ENCODE data around the gene ATXN1.

Gene ATXN1

GRCh38 chr6:16494793-16495192 lies 266.5 kb downstream of the ATXN1 start:
- H3K27me3 ChIP-seq (ENCODE audit: control insufficient read depth in 1 of 2, insufficient read depth in 2 of 2, low read length in 2 of 2) = no peaks in the 10 kb centered on the region
- no peaks in the 10 kb centered on the region for H3K36me3 ChIP-seq (ENCODE audit: control insufficient read depth in 1 of 2, insufficient read depth in 2 of 2, low read length in 2 of 2)
- H3K9ac ChIP-seq (ENCODE audit: low read depth in 1 of 2, low read length in 2 of 2) = no peak overlapping the region
- H3K4me1 ChIP-seq (ENCODE audit: control insufficient read depth in 1 of 2, insufficient read depth in 2 of 2, low read length in 2 of 2) = peaks cover 5% of the 10 kb centered on the region in 2 donors
- no peaks in the 10 kb centered on the region for H3K9me3 ChIP-seq (ENCODE audit: control insufficient read depth in 1 of 2, low read length in 2 of 2)
- H3K27ac ChIP-seq (ENCODE audit: low read depth, low read length) = no peak overlapping the region
- H3K4me3 ChIP-seq (ENCODE audit: low read depth in 1 of 2, low read length in 2 of 2) = no peak overlapping the region

- Histone ChIP-seq H3K9ac (ENCODE audit: low read depth in 1 of 2, low read length in 2 of 2) (no peak overlapping the region), H3K4me1 (ENCODE audit: control insufficient read depth in 1 of 2, insufficient read depth in 2 of 2, low read length in 2 of 2) (peaks cover 5% of the 10 kb centered on the region in 2 donors), H3K27me3 (ENCODE audit: control insufficient read depth in 1 of 2, insufficient read depth in 2 of 2, low read length in 2 of 2) (no peaks in the 10 kb centered on the region), H3K9me3 (ENCODE audit: control insufficient read depth in 1 of 2, low read length in 2 of 2) (no peaks in the 10 kb centered on the region), H3K4me3 (ENCODE audit: low read depth in 1 of 2, low read length in 2 of 2) (no peak overlapping the region), H3K27ac (ENCODE audit: low read depth, low read length) (no peak overlapping the region), H3K36me3 (ENCODE audit: control insufficient read depth in 1 of 2, insufficient read depth in 2 of 2, low read length in 2 of 2) (no peaks in the 10 kb centered on the region)
Measured at GRCh38 chr6:16493802-16494201, 267.5 kb downstream of the ATXN1 start.

GRCh38 chr6:16493112-16493511 lies 268.1 kb downstream of the ATXN1 start:
- no peak overlapping the region for H3K27ac ChIP-seq (ENCODE audit: low read depth, low read length)
- H3K4me3 ChIP-seq (ENCODE audit: low read depth in 1 of 2, low read length in 2 of 2) = no peak overlapping the region
- H3K9me3 ChIP-seq (ENCODE audit: control insufficient read depth in 1 of 2, low read length in 2 of 2) = no peaks in the 10 kb centered on the region

GRCh38 chr6:16491666-16492313 lies 269.5 kb downstream of the ATXN1 start:
- H3K27ac ChIP-seq (ENCODE audit: low read depth, low read length) = no peak overlapping the region
- H3K9ac ChIP-seq (ENCODE audit: low read depth in 1 of 2, low read length in 2 of 2) = no peak overlapping the region
- H3K27me3 ChIP-seq (ENCODE audit: control insufficient read depth in 1 of 2, insufficient read depth in 2 of 2, low read length in 2 of 2) = no peaks in the 10 kb centered on the region
- H3K4me1 ChIP-seq (ENCODE audit: control insufficient read depth in 1 of 2, insufficient read depth in 2 of 2, low read length in 2 of 2) = peaks cover 5% of the 10 kb centered on the region in 2 donors
- H3K9me3 ChIP-seq (ENCODE audit: control insufficient read depth in 1 of 2, low read length in 2 of 2) = no peaks in the 10 kb centered on the region
- no peak overlapping the region for H3K4me3 ChIP-seq (ENCODE audit: low read depth in 1 of 2, low read length in 2 of 2)
- no peaks in the 10 kb centered on the region for H3K36me3 ChIP-seq (ENCODE audit: control insufficient read depth in 1 of 2, insufficient read depth in 2 of 2, low read length in 2 of 2)

More at GRCh38 chr6:16493112-16493511, 268.1 kb downstream of the ATXN1 start:
- H3K9ac ChIP-seq (ENCODE audit: low read depth in 1 of 2, low read length in 2 of 2) = no peak overlapping the region
- H3K4me1 ChIP-seq (ENCODE audit: control insufficient read depth in 1 of 2, insufficient read depth in 2 of 2, low read length in 2 of 2) = peaks cover 5% of the 10 kb centered on the region in 2 donors
- H3K27me3 ChIP-seq (ENCODE audit: control insufficient read depth in 1 of 2, insufficient read depth in 2 of 2, low read length in 2 of 2) = no peaks in the 10 kb centered on the region
- no peaks in the 10 kb centered on the region for H3K36me3 ChIP-seq (ENCODE audit: control insufficient read depth in 1 of 2, insufficient read depth in 2 of 2, low read length in 2 of 2)

- Histone ChIP-seq H3K9ac (ENCODE audit: low read depth in 1 of 2, low read length in 2 of 2) (no peak overlapping the region), H3K27ac (ENCODE audit: low read depth, low read length) (no peak overlapping the region), H3K9me3 (ENCODE audit: control insufficient read depth in 1 of 2, low read length in 2 of 2) (no peaks in the 10 kb centered on the region), H3K4me1 (ENCODE audit: control insufficient read depth in 1 of 2, insufficient read depth in 2 of 2, low read length in 2 of 2) (peaks cover 5% of the 10 kb centered on the region in 2 donors), H3K4me3 (ENCODE audit: low read depth in 1 of 2, low read length in 2 of 2) (no peak overlapping the region), H3K36me3 (ENCODE audit: control insufficient read depth in 1 of 2, insufficient read depth in 2 of 2, low read length in 2 of 2) (peaks cover 0 to 3% of the 10 kb centered on the region in 2 donors), H3K27me3 (ENCODE audit: control insufficient read depth in 1 of 2, insufficient read depth in 2 of 2, low read length in 2 of 2) (no peaks in the 10 kb centered on the region)
Measured at GRCh38 chr6:16490616-16491015, 270.6 kb downstream of the ATXN1 start.

GRCh38 chr6:16488813-16489212 lies 272.4 kb downstream of the ATXN1 start:
- Histone ChIP-seq H3K4me3 (ENCODE audit: low read depth in 1 of 2, low read length in 2 of 2) (no peak overlapping the region), H3K4me1 (ENCODE audit: control insufficient read depth in 1 of 2, insufficient read depth in 2 of 2, low read length in 2 of 2) (peaks cover 0 to 5% of the 10 kb centered on the region in 2 donors), H3K9me3 (ENCODE audit: control insufficient read depth in 1 of 2, low read length in 2 of 2) (no peaks in the 10 kb centered on the region), H3K9ac (ENCODE audit: low read depth in 1 of 2, low read length in 2 of 2) (no peak overlapping the region), H3K36me3 (ENCODE audit: control insufficient read depth in 1 of 2, insufficient read depth in 2 of 2, low read length in 2 of 2) (peaks cover 3 to 8% of the 10 kb centered on the region in 2 donors), H3K27me3 (ENCODE audit: control insufficient read depth in 1 of 2, insufficient read depth in 2 of 2, low read length in 2 of 2) (no peaks in the 10 kb centered on the region), H3K27ac (ENCODE audit: low read depth, low read length) (no peak overlapping the region)

- peaks cover 0 to 5% of the 10 kb centered on the region in 2 donors for H3K4me1 ChIP-seq (ENCODE audit: control insufficient read depth in 1 of 2, insufficient read depth in 2 of 2, low read length in 2 of 2)
- peaks cover 0 to 2% of the 10 kb centered on the region in 2 donors for H3K9me3 ChIP-seq (ENCODE audit: control insufficient read depth in 1 of 2, low read length in 2 of 2)
- no peaks in the 10 kb centered on the region for H3K27me3 ChIP-seq (ENCODE audit: control insufficient read depth in 1 of 2, insufficient read depth in 2 of 2, low read length in 2 of 2)
- H3K9ac ChIP-seq (ENCODE audit: low read depth in 1 of 2, low read length in 2 of 2) = no peak overlapping the region
- H3K36me3 ChIP-seq (ENCODE audit: control insufficient read depth in 1 of 2, insufficient read depth in 2 of 2, low read length in 2 of 2) = peaks cover 5 to 8% of the 10 kb centered on the region in 2 donors
- H3K4me3 ChIP-seq (ENCODE audit: low read depth in 1 of 2, low read length in 2 of 2) = no peak overlapping the region
- H3K27ac ChIP-seq (ENCODE audit: low read depth, low read length) = no peak overlapping the region
Measured at GRCh38 chr6:16487996-16488674, 273.1 kb downstream of the ATXN1 start.

GRCh38 chr6:16486661-16487060 lies 274.6 kb downstream of the ATXN1 start:
- Histone ChIP-seq H3K27ac (ENCODE audit: low read depth, low read length) (no peak overlapping the region), H3K9ac (ENCODE audit: low read depth in 1 of 2, low read length in 2 of 2) (no peak overlapping the region), H3K4me1 (ENCODE audit: control insufficient read depth in 1 of 2, insufficient read depth in 2 of 2, low read length in 2 of 2) (peaks cover 0 to 1% of the 10 kb centered on the region in 2 donors), H3K36me3 (ENCODE audit: control insufficient read depth in 1 of 2, insufficient read depth in 2 of 2, low read length in 2 of 2) (peaks cover 8 to 11% of the 10 kb centered on the region in 2 donors), H3K27me3 (ENCODE audit: control insufficient read depth in 1 of 2, insufficient read depth in 2 of 2, low read length in 2 of 2) (no peaks in the 10 kb centered on the region), H3K4me3 (ENCODE audit: low read depth in 1 of 2, low read length in 2 of 2) (no peak overlapping the region), H3K9me3 (ENCODE audit: control insufficient read depth in 1 of 2, low read length in 2 of 2) (peaks cover 0 to 6% of the 10 kb centered on the region in 2 donors)

GRCh38 chr6:16483315-16483875 lies 277.9 kb downstream of the ATXN1 start:
- Histone ChIP-seq H3K9ac (ENCODE audit: low read depth in 1 of 2, low read length in 2 of 2) (no peak overlapping the region), H3K27me3 (ENCODE audit: control insufficient read depth in 1 of 2, insufficient read depth in 2 of 2, low read length in 2 of 2) (no peaks in the 10 kb centered on the region), H3K36me3 (ENCODE audit: control insufficient read depth in 1 of 2, insufficient read depth in 2 of 2, low read length in 2 of 2) (peaks cover 11 to 13% of the 10 kb centered on the region in 2 donors), H3K4me3 (ENCODE audit: low read depth in 1 of 2, low read length in 2 of 2) (no peak overlapping the region), H3K27ac (ENCODE audit: low read depth, low read length) (no peak overlapping the region), H3K4me1 (ENCODE audit: control insufficient read depth in 1 of 2, insufficient read depth in 2 of 2, low read length in 2 of 2) (peaks cover 0 to 7% of the 10 kb centered on the region in 2 donors), H3K9me3 (ENCODE audit: control insufficient read depth in 1 of 2, low read length in 2 of 2) (peaks cover 0 to 6% of the 10 kb centered on the region in 2 donors)

- H3K9ac ChIP-seq (ENCODE audit: low read depth in 1 of 2, low read length in 2 of 2) = no peak overlapping the region
- H3K27ac ChIP-seq (ENCODE audit: low read depth, low read length) = no peak overlapping the region
- peaks cover 0 to 6% of the 10 kb centered on the region in 2 donors for H3K9me3 ChIP-seq (ENCODE audit: control insufficient read depth in 1 of 2, low read length in 2 of 2)
- no peaks in the 10 kb centered on the region for H3K27me3 ChIP-seq (ENCODE audit: control insufficient read depth in 1 of 2, insufficient read depth in 2 of 2, low read length in 2 of 2)
- no peak overlapping the region for H3K4me3 ChIP-seq (ENCODE audit: low read depth in 1 of 2, low read length in 2 of 2)
- peaks cover 11 to 13% of the 10 kb centered on the region in 2 donors for H3K36me3 ChIP-seq (ENCODE audit: control insufficient read depth in 1 of 2, insufficient read depth in 2 of 2, low read length in 2 of 2)
- H3K4me1 ChIP-seq (ENCODE audit: control insufficient read depth in 1 of 2, insufficient read depth in 2 of 2, low read length in 2 of 2) = peaks cover 0 to 7% of the 10 kb centered on the region in 2 donors
Measured at GRCh38 chr6:16482702-16483314, 278.5 kb downstream of the ATXN1 start.

Measured in duodenal mucosa (tissue), 2 donors.